ENCODE measurements around the gene SLC25A20.
"Not testable (repeated sequence)": the region's sequence is repeated elsewhere in the genome, so short reads cannot be mapped to it uniquely, and the experiment has no call there.

Gene SLC25A20

GRCh38 chr3:48926425-48927392, 28.0 kb upstream of the SLC25A20 start:
- DNase-seq (ENCODE audit: insufficient read length, low spot score), result no peak
- FAIRE-seq, result no peak
- TF ChIP-seq, protein P1, sequence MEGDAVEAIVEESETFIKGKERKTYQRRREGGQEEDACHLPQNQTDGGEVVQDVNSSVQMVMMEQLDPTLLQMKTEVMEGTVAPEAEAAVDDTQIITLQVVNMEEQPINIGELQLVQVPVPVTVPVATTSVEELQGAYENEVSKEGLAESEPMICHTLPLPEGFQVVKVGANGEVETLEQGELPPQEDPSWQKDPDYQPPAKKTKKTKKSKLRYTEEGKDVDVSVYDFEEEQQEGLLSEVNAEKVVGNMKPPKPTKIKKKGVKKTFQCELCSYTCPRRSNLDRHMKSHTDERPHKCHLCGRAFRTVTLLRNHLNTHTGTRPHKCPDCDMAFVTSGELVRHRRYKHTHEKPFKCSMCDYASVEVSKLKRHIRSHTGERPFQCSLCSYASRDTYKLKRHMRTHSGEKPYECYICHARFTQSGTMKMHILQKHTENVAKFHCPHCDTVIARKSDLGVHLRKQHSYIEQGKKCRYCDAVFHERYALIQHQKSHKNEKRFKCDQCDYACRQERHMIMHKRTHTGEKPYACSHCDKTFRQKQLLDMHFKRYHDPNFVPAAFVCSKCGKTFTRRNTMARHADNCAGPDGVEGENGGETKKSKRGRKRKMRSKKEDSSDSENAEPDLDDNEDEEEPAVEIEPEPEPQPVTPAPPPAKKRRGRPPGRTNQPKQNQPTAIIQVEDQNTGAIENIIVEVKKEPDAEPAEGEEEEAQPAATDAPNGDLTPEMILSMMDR (IDR thresholded peaks at IDR 0.05; ENCODE audit: insufficient read depth, missing control alignments), result no peak

DNA sequence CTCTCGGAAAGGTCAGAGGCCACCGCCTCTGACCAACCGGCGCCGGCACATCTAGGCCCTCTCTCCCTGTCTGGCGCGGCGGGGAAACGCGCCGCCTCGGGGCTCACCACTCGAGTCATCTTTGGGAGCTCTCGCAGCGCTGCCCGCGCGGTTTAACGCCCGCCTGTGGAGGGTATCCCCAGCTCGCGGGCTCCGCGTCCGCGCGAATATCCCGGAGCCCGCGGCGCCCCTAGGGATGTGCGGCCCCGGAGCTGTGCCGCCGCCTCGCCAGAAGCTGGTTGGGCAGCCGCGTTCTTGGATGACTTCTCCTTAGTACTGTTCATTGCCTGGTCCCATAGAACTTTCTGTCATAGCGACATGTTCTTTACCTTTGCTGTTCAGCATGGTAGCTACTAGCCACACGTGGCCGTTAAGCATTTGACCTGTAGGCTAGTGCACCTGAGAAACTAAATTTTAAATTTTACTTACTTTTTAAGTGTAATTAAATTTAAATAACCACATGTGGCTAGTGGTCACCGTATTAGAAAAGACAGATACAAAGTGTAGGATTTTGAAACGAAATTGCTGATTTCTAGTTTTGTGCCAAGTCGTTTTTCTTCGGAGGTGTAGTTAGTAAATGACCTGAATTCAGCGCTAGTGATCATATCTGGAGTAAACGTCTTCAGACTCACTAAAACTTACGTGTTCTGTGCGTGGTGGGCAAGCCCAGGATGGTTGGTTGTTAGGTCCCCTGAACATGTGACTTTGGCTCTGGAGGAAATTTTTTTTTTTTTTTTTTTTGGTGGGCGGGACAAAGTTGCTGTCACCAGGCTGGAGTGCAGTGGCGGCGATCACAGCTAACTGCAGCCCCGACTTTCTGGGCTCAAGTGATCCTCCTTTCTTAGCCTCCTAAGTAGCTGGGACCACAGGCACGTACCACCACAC, 20.8 kb upstream of the SLC25A20 start:
- no peak for DNase-seq (ENCODE audit: insufficient read length, low spot score)
- no peak for FAIRE-seq
- TF ChIP-seq, protein P1 (IDR thresholded peaks at IDR 0.05; ENCODE audit: insufficient read depth, missing control alignments), result no peak

DNA sequence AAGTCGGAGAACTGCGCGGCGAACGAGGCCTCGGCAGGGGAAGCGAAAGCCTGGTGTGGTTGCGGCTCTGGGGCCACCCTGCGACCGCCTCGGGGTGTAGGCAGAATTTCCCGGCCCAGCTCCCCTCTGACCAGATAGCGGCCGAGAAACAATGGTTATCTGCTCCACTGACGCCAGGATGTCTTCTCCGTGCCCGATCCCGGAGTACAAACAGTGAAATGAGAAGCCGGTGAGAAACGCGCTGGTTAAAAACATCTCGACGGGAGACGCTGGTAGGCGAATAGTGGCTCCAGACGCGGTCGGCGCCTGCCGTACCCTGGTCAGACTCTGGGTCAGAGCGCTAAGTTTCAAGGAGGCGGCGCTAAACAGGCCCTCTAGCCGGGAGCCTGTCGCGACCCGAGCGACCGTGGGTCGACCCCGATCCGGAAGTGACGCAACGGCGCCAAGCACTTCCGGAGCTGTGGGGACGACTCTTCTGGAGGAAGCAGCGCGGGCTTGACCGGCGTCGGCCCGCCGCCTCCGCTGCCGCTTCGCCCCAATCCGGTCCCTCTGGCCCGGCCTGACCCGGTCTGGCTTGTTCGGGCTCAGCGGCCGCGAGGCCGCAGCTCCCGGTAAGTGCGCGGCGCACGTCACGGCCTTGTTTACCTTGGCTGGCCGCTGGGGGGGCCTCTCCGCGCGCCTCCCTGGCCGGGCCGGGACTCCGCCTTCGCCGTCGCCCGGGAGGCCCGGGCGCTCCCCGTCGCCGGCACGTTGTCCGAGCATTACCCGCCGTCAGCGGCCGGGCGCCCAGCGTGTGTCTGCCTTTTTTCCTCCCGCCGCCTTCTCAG, 19.9 kb upstream of the SLC25A20 start, which contains the start of gene ARIH2:
ARIH2 (plus strand) TSS at position 455 of the 827 bp plus-strand sequence. CDS start 8,717 bp downstream, outside the sequence.
- DNase-seq (ENCODE audit: insufficient read length, low spot score) (peak; percentile 94), FAIRE-seq (no peak)
- TF ChIP-seq, protein P1 (IDR thresholded peaks at IDR 0.05; ENCODE audit: insufficient read depth, missing control alignments), result no peak

DNA sequence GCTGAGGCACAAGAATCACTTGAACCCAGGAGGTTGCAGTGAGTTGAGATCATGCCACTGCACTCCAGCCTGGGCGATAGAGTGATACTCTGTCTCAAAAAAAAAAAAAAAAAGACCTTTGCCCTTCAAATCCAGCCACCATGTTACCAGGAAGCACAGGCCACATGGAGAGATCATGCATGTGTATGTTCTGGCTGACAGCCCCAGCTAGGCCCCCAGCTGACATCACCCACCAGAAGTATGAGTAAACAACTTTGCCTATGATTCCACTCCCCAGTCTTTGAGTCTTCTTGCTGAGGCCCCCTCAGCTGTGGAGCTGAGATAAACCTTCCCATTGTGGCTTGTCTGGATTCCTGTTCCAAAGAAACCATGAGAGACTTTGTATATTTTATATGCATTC, 16.6 kb upstream of the SLC25A20 start:
- TF ChIP-seq, protein P1 (IDR thresholded peaks at IDR 0.05; ENCODE audit: insufficient read depth, missing control alignments), result no peak
- no peak for FAIRE-seq
- DNase-seq (ENCODE audit: insufficient read length, low spot score), result no peak

DNA sequence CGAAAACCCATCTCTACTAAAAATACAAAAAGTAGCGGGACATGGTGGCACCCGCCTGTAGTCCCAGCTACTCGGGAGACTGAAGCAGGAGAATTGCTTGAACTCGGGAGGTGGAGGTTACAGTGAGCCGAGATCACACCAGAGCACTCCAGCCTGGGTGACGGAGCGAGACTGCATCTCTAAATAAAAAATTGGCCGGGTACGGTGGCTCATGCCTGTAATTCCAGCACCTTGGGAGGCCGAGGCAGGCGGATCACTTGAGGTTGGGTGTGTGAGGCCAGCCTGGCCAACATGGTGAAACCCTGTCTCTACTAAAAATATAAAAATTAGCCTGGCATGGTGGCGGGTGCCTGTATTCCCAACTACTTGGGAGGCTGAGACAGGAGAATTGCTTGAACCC, 8.3 kb upstream of the SLC25A20 start:
- DNase-seq (ENCODE audit: insufficient read length, low spot score); FAIRE-seq: not testable (repeated sequence)

DNA sequence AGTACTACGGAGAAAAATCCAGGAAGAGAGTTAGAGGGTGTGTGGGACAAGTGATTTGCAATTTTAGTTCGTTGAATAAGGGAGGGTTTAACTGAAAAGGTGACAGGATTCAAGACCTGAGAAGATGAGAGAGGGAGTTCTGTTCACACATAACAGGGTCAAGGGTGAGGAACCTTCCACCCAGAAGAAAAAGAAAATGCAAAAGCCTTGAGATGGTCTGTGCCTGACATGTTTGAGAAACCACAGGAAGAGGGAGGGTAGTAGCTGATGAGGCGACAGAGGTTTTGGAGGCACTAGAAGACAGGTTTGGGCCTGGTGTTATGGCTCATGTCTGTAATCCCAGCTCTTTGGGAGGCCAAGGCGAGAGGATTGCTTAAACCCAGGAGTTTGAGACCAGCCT, 591 bp upstream of the SLC25A20 start:
- TF ChIP-seq, protein P1 (IDR thresholded peaks at IDR 0.05; ENCODE audit: insufficient read depth, missing control alignments), result no peak
- no peak for FAIRE-seq

More for the DNA sequence above, 591 bp upstream of the SLC25A20 start:
- no peak for DNase-seq (ENCODE audit: insufficient read length, low spot score)
